ENCODE data around the gene ADAM15. TPM values are rescaled to one million over a fixed set of nuclear protein-coding genes. Genes with fewer than 3 reads are reported as not detected.

The ADAM15 gene
- total RNA-seq, 4 donors from 2014 or later: 61.5 to 142 (median 115) TPM

DNA sequence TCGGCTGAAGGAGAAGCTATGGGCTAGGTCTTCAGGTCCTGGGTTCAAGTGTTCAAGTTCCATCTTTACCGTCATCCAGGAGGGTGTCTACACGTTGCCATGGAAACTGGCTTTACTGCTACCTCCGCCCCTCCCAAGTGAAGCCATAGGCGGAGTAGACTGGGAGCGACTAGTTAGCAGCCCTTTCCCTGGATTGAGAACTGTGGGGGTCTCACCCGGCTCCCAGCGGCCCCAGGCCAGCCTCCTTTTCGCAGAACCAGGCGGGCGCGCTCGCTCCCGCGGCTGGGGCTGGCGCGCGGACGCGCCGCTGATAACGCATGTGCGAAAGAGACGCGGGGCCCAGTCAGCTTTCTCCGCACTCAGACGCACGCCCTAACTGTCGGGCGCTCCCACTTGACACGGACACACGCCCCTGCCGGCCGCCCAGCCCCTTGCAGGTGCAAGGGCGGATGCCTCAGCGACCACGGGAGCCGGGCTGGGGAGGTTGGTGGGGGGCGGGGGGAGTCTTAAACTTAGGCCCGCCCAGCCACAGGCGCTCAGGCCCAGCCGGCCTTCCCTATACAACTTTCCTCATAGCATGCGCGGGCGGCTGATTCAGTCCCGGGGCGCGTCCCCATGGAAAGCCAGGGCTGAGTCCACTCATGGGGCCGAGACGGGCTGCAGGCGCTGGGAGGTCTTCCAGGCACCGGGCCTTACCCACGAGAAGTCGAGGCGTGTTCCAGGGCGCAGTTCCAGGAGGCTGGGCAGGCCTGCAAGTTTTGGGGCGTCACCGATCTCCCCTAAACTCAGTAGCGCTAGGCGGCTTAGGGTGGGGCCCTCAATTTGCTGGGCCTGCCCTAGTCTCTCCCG is 19.8 kb downstream of the ADAM15 start:
- Histone ChIP-seq H3K4me1 (peaks cover 18 to 25% (median 21%) of the 10 kb centered on the region in 4 donors), H3K27ac (replicated peaks in 1 of 4) (peak overlapping the region; percentile 68 to 77 (median 73)), H3K9me3 (no peaks in the 10 kb centered on the region), H3K36me3 (peaks cover 0 to 5% (median 3%) of the 10 kb centered on the region in 4 donors), H3K27me3 (no peaks in the 10 kb centered on the region), H3K4me3 (peak overlapping the region; percentile 54 to 62 (median 57))
- peak; percentile 45 to 55 for TF ChIP-seq POLR2AphosphoS5 (IDR thresholded peaks at IDR 0.05)
- TF ChIP-seq EP300 (IDR thresholded peaks at IDR 0.05): no peak
- TF ChIP-seq, protein P1, sequence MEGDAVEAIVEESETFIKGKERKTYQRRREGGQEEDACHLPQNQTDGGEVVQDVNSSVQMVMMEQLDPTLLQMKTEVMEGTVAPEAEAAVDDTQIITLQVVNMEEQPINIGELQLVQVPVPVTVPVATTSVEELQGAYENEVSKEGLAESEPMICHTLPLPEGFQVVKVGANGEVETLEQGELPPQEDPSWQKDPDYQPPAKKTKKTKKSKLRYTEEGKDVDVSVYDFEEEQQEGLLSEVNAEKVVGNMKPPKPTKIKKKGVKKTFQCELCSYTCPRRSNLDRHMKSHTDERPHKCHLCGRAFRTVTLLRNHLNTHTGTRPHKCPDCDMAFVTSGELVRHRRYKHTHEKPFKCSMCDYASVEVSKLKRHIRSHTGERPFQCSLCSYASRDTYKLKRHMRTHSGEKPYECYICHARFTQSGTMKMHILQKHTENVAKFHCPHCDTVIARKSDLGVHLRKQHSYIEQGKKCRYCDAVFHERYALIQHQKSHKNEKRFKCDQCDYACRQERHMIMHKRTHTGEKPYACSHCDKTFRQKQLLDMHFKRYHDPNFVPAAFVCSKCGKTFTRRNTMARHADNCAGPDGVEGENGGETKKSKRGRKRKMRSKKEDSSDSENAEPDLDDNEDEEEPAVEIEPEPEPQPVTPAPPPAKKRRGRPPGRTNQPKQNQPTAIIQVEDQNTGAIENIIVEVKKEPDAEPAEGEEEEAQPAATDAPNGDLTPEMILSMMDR (IDR thresholded peaks at IDR 0.05): peak; percentile 30 to 60 (median 40)
- no peak for TF ChIP-seq POLR2A (IDR thresholded peaks at IDR 0.05; ENCODE audit: low read depth)
- intact Hi-C loops (cut with DNase I): no loop called here
- WGBS: 21% methylated on average over 12 of the region's 61 CpGs
- no peak for DNase-seq (ENCODE audit: extremely low spot score)

DNA sequence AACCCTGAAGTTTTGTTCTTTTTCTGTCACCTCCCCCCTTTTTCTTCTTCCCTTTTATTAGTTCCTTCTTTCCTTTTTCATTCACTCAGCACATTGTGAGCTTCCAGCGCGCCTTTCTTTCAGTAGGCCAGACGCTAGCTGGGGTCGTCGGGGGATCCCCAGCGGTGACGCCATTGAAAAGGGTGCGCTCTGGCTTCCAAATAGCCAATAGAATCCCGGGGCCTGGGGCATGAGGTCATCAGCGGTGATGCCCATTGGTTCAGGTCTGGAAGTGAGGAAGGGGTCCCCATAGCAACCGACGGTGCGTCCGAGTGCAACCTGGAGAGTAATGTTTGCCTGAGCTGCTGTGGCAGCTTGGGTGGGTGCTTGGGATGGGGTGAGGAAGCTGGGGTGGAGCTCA is 20.6 kb downstream of the ADAM15 start:
- Histone ChIP-seq H3K36me3 (peaks cover 0 to 5% (median 2%) of the 10 kb centered on the region in 4 donors), H3K4me1 (peaks cover 18 to 25% (median 21%) of the 10 kb centered on the region in 4 donors), H3K27ac (replicated peaks in 1 of 4) (peak overlapping the region in 3 of 4 donors; percentile 71 to 77 (median 75)), H3K27me3 (no peaks in the 10 kb centered on the region), H3K4me3 (peak overlapping the region in 2 of 4 donors; percentile 54 to 57), H3K9me3 (no peaks in the 10 kb centered on the region)
- WGBS: 71% methylated on average over 14 of the region's 14 CpGs
- DNase-seq (ENCODE audit: extremely low spot score): no peak
- intact Hi-C loops (cut with DNase I): no loop called here
- TF ChIP-seq POLR2A (IDR thresholded peaks at IDR 0.05; ENCODE audit: low read depth): no peak

DNA sequence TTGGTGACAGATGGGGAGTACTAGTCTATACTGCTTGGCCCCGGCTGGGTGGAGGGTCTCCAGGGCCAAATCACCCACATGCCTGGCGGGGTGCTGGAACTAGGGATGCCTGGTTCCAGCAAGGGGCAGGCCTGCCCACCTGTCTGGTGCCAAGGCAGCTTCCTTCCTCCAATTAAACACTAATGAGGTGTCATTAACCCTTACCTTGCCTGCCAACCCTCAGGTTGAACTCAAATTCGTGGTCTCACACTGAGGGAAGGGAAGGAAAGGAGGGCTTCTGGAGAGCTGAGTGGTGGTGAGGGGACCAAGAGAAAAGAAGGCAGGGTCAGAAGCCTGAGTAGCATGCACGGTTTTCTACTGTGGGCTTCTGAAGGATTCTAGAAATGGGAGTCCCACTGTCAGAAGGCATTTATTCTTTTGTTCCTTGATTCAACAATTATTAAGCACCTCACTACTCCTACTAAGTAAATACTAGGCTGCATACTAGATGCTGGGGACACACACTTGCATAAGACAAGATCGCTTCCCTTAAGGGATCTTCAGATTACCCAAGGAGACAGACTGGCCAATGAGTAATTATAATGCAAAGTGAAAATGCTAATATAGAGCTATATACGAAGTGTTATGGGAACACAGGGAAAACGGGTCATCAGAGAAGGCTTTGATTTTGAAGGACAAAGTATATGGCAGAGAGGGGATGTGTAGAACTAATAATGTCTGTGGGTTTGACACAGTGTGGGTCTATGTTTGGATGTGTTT is 21.6 kb downstream of the ADAM15 start:
- H3K4me1 ChIP-seq: peaks cover 18 to 25% (median 21%) of the 10 kb centered on the region in 4 donors
- DNase-seq (ENCODE audit: extremely low spot score): no peak
- H3K4me3 ChIP-seq: no peak overlapping the region
- TF ChIP-seq, protein P1 (IDR thresholded peaks at IDR 0.05): no peak
- no peak for TF ChIP-seq POLR2A (IDR thresholded peaks at IDR 0.05; ENCODE audit: low read depth)
- H3K27ac ChIP-seq (replicated peaks in 1 of 4): no peak overlapping the region
- intact Hi-C loops (cut with DNase I): no loop called here
- H3K36me3 ChIP-seq: peaks cover 0 to 4% (median 0%) of the 10 kb centered on the region in 4 donors
- no peaks in the 10 kb centered on the region for H3K9me3 ChIP-seq
- 68% methylated on average over 7 of the region's 7 CpGs for WGBS
- no peaks in the 10 kb centered on the region for H3K27me3 ChIP-seq

GRCh38 chr1:155073377-155074242 is 22.5 kb downstream of the ADAM15 start:
- no peak for TF ChIP-seq EP300 (IDR thresholded peaks at IDR 0.05)
- TF ChIP-seq POLR2A (IDR thresholded peaks at IDR 0.05; ENCODE audit: low read depth): no peak
- TF ChIP-seq, protein P1 (IDR thresholded peaks at IDR 0.05): no peak
- no peak for TF ChIP-seq POLR2AphosphoS5 (IDR thresholded peaks at IDR 0.05)
- 91% methylated on average over 3 of the region's 3 CpGs for WGBS
- Histone ChIP-seq H3K4me1 (peaks cover 18 to 30% (median 26%) of the 10 kb centered on the region in 4 donors), H3K36me3 (peaks cover 0 to 4% (median 0%) of the 10 kb centered on the region in 4 donors), H3K27me3 (no peaks in the 10 kb centered on the region), H3K4me3 (no peak overlapping the region), H3K9me3 (no peaks in the 10 kb centered on the region), H3K27ac (replicated peaks in 1 of 4) (no peak overlapping the region)
- intact Hi-C loops (cut with DNase I): no loop called here
- no peak for DNase-seq (ENCODE audit: extremely low spot score)

All from esophagus muscularis mucosa (tissue), 4 donors.